Measurements from ENCODE around the gene SLC6A18.
"Not testable (repeated sequence)": the region's sequence is repeated elsewhere in the genome, so short reads cannot be mapped to it uniquely, and the experiment has no call there.

Gene SLC6A18

GRCh38 chr5:1216918-1217295, 8.3 kb upstream of the SLC6A18 start:
- DNase-seq: no peak

DNA sequence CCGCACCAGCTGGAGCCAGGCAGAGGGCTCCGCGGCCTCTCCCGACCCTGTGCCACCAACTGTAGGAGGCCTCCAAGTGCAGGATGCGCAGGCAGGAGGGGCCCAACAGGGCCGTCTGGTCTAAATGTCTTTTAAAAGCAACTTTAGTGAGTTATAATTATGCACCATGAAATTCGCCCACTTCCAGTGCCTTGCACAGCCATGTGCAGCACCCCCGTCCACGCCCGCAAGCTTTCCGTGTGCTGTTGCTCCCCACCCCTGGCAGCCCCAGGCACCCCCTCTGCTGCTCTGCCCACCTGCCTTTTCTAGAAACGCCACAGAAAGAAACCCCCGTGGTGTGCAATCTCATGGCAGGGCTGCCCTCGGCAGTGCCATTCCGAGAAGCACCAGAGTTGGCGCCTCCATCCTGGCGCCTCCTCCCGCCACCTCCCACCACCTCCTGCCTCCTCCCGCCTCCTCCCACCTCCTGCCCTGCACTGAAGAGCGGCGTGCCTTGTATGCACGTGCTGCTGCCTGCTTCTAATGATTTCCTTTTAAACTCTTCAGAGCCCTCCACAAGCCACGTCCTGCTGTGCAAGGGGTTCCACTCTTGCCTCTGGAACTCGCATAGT, 7.5 kb upstream of the SLC6A18 start:
- peak in 1 of 2 donors; percentile 9 for DNase-seq

DNA sequence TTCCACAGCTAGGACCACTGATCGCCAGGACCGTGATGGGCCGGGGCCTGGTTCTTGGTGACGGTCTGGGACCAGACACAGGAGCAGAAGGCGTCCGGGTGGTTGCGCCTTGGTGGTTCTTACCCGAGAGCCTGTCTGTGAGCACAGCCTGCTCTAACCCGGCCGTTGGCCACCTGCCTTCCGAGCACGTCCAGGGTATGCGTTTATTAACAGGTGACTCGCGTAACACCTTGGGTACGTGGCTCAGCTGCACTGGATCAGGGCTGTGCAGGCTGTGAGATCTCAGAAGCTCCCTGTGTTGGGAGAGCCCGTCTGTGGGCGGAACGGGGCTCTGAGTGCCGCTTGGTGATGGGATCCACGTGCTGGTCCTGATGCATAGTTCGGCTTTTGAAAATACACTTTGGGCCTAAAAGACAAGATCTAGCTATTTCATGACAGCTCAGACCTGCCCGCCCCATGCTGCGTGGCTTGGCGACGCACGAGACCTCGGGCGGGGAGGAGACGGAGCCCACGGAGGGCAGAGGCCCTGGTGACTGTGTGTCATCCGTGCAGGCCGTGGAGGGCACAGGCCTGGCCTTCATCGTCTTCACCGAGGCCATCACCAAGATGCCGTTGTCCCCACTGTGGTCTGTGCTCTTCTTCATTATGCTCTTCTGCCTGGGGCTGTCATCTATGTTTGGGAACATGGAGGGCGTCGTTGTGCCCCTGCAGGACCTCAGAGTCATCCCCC, 6.7 kb upstream of the SLC6A18 start:
- no peak for DNase-seq

- DNase-seq: no peak
These were observed 5.9 kb upstream of the SLC6A18 start for GRCh38 chr5:1219098-1219767.

- DNase-seq: no peak
These were observed 5.4 kb upstream of the SLC6A18 start for GRCh38 chr5:1219768-1220100.

GRCh38 chr5:1220351-1220750, 4.8 kb upstream of the SLC6A18 start:
- no peak for DNase-seq

DNA sequence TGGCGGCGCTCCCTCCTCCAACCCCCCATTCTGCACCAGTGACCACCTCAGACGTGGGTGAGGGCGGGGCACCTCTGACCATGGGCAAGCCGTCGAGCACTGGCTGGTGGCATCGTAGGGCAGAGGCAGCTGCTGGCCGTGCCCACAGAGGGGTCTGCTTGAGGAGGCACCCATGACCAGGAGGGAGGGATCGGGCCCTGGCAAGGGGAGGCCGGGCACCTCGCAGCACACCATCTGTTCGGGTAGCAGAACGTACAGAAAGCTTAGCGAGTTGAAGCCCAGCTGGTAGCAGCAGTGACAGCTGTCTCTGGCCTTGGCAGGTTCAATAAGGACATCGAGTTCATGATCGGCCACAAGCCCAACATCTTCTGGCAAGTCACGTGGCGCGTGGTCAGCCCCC, 4.3 kb upstream of the SLC6A18 start:
- DNase-seq: no peak

GRCh38 chr5:1221721-1222120, 3.5 kb upstream of the SLC6A18 start:
- DNase-seq: no peak

DNA sequence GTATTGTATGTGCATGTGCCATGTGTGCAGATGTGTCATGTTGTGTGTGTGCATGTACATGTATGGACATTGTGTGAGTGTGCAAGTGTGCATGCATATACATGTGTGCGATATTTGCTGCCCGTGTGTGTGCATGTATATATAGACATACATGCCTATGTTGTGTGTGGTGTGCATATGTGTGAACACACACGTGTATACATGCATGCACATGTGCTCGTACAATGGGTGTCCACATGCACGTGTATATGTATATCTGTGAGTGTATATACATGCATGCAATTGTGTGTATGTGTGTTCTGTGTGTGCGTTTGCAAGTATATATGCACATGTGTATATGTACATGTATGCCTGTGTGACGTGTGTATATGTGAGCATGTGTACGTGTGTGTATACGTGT, 3.0 kb upstream of the SLC6A18 start:
- DNase-seq: no peak

- no peak for DNase-seq
These were observed 2.4 kb upstream of the SLC6A18 start for GRCh38 chr5:1222621-1223277.

GRCh38 chr5:1223278-1223670, 1.9 kb upstream of the SLC6A18 start:
- no peak for DNase-seq

DNA sequence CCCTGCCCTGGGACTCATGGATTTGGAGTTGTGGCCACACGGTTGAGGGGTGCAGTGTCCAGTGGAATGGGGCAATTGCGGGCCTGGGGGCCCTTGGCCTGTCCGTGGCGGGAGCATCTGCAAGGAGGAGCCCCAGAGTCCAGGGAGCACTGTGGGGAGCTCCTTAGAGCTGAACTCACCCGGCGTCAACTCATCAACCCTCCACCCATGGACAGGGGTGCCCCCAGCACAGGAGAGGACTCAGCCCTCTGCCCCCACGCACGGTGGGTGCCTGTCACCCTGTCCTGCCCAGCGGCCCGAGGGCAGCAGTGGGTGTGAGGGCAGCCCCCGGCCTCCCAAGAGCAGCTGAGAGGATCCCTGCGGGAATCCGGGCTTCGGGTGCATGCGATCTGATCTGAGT, 550 bp upstream of the SLC6A18 start:
- DNase-seq: no peak

DNA sequence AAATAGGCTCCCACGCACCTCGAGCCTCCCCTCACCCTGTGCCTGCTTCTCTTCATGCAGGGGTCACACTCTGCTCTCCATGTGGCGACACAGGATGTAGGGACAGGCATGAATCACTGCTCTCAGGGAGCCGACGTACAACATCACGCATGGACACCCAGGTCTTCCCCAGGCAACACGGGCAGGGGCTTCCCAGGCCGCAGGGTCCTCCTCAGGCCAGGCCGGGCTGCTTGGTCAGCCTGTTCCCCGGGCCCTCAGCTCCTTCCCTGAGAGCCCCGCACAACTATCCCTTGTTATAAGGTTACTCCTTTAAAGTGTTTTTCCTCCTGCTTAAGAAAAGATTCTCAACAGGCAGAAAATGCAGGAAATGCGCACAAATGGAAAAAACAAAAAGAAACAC, 1.1 kb downstream of the SLC6A18 start:
- DNase-seq: no peak

- DNase-seq: no peak
These were observed 1.8 kb downstream of the SLC6A18 start for GRCh38 chr5:1226839-1227581.

DNA sequence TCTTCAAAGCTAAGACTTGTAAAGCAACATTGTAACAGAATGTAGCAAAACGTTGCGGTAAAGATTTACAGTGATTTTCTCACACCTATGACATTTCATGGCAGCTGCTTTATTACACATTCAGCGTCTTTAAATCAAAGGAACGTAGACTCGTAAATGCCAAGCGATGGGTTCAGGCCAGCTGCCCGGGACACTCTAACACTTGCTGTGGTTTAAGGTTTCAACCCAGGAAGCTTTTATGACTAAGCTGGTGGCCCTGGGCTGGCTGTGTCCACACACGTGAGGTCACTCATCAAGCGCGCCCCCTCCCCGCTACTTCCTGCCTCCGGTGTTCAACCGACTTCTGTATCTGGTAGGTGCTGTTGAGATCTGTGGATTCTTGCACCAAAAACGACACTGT, 2.5 kb downstream of the SLC6A18 start:
- no peak for DNase-seq

- DNase-seq: no peak
These were observed 2.9 kb downstream of the SLC6A18 start for GRCh38 chr5:1228120-1228519.

GRCh38 chr5:1229023-1229422, 3.8 kb downstream of the SLC6A18 start:
- not testable (repeated sequence) for DNase-seq

GRCh38 chr5:1229822-1230221, 4.6 kb downstream of the SLC6A18 start:
- DNase-seq: no peak

- DNase-seq: no peak
These were observed 5.4 kb downstream of the SLC6A18 start for GRCh38 chr5:1230551-1230950.

DNA sequence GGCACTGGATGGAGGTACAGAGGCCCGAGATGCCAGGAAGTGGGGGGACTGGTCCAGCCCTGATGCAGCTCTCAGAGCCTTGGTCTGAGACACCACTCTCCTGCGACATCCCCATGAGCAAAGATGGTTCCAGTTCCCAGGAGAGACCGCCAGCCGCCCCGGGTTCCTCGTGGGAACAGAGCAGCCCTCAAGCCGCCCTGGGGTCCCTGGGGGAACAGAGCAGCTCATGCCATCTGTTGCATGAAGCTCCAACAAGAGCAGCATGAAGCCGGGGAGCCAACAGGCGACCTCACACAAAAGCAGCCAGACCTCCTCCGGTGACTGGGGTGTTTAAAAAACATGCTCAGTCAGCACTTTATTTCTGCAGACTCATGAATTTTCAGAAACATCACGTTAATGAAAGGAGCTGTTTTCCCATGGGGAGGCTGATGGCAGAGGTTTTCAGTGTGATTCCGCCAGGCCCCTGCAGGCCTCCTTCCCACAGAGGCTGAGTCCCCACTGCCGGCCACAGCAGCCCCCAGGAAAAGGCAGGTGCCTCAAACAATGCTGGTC, 6.2 kb downstream of the SLC6A18 start:
- no peak for DNase-seq

GRCh38 chr5:1232780-1233179, 7.6 kb downstream of the SLC6A18 start:
- DNase-seq: no peak

- no peak for DNase-seq
These were observed 10.2 kb downstream of the SLC6A18 start for GRCh38 chr5:1235379-1235778.

- no peak for DNase-seq
These were observed 10.7 kb downstream of the SLC6A18 start for GRCh38 chr5:1235838-1236237.
